Measurements from ENCODE around the gene EPHA10.

EPHA10 gene

DNA sequence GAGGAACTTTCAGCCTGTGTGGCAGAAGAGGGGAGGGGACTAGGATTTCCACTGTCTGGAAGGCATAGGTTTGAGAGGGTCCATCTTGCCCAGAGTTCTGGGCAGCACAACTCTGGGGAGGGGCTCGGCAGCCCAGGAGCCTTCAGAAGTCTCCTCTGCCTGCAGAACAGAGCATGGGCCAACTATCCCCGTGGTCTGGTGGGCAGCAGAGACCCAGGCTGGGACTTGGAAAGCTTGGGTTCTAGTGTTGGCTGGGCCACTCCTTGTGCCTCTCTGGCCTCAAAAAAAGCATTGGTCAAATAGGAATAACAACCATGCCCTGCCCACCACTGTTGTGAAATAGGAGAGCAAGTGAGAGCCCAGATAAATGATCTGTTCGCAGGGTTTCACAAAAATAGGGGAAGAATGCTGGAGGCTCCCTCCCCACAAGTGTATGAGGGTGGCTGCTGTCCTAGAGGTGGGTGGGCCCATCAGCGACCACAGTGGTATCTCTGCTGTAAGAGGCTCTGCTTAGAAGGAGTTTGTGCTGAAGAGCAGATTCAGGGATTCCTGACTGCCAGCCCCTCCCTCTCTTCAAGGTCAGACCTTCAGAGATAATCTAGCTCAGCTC lies 8.9 kb downstream of the EPHA10 start:
- no peak overlapping the region for H3K4me3 ChIP-seq
- TF ChIP-seq, protein P1, sequence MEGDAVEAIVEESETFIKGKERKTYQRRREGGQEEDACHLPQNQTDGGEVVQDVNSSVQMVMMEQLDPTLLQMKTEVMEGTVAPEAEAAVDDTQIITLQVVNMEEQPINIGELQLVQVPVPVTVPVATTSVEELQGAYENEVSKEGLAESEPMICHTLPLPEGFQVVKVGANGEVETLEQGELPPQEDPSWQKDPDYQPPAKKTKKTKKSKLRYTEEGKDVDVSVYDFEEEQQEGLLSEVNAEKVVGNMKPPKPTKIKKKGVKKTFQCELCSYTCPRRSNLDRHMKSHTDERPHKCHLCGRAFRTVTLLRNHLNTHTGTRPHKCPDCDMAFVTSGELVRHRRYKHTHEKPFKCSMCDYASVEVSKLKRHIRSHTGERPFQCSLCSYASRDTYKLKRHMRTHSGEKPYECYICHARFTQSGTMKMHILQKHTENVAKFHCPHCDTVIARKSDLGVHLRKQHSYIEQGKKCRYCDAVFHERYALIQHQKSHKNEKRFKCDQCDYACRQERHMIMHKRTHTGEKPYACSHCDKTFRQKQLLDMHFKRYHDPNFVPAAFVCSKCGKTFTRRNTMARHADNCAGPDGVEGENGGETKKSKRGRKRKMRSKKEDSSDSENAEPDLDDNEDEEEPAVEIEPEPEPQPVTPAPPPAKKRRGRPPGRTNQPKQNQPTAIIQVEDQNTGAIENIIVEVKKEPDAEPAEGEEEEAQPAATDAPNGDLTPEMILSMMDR (IDR thresholded peaks at IDR 0.05) = no peak
- no peak overlapping the region for H3K27ac ChIP-seq
- no peak for DNase-seq (ENCODE audit: low spot score)

DNA sequence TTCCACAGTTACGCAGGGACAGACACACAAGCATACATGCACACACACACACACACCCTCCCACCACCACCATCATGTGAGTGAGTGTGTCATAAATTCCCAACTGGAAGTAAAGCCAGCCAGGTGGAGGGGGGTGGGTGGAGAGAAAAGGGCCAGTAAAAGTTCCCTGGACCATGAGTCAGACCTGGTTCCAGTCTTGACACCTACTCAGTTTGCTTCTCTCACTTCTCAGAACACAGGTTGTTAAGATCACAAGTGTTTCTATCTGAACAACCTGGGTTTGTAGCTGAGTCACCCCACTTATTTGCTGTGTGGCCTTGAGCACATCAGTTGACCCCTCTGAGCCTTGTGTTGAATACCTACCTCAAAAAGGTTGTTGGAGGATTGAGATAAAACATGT lies 9.6 kb downstream of the EPHA10 start:
- H3K4me3 ChIP-seq = no peak overlapping the region
- TF ChIP-seq, protein P1 (IDR thresholded peaks at IDR 0.05) = no peak
- H3K27ac ChIP-seq = no peak overlapping the region
- no peak for DNase-seq (ENCODE audit: low spot score)

DNA sequence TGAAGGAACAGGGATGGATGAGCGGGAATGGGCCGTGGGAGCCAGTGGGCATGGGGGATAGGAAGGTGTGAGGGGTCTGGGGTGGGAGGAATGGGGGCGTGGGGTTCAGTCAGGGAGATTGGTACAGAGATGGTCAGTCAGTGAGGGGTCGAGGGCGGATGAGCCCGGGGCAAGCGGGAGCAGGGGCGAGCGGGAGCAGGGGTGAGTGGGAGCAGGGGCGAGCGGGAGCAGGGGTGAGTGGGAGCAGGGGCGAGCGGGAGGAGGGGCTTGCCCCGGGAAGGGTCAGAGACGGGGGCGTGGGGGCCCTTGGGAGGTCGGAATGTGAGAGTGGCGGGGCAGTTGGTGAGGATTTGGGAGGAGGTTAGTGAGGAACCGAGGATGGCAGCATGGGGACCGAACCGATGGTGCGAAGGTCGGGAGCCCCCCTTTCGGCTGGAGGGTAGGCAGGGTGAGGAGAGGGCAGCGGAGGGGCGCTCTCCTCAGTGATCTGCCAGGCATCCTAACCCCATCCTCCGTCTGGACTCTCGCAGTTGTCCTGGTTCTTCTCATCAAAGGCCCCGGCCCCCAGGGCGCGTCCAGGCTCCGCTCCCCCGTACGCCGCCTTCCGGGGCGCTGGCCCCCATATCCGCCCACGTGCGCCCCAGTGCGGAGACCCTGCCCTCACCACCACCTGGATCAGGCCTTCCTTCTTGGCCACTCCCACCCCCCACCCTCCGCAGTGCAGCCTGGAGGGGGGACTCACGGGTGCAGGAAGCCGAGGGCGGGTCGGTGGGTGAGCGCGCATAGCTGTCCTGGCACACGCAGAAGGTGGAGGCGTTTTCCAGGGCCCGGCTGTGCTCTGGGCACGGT lies 11.2 kb downstream of the EPHA10 start:
- no peak for DNase-seq (ENCODE audit: low spot score)
- Histone ChIP-seq H3K4me3 (peak overlapping the region; percentile 60), H3K27ac (no peak overlapping the region)
- TF ChIP-seq, protein P1 (IDR thresholded peaks at IDR 0.05) = no peak

DNA sequence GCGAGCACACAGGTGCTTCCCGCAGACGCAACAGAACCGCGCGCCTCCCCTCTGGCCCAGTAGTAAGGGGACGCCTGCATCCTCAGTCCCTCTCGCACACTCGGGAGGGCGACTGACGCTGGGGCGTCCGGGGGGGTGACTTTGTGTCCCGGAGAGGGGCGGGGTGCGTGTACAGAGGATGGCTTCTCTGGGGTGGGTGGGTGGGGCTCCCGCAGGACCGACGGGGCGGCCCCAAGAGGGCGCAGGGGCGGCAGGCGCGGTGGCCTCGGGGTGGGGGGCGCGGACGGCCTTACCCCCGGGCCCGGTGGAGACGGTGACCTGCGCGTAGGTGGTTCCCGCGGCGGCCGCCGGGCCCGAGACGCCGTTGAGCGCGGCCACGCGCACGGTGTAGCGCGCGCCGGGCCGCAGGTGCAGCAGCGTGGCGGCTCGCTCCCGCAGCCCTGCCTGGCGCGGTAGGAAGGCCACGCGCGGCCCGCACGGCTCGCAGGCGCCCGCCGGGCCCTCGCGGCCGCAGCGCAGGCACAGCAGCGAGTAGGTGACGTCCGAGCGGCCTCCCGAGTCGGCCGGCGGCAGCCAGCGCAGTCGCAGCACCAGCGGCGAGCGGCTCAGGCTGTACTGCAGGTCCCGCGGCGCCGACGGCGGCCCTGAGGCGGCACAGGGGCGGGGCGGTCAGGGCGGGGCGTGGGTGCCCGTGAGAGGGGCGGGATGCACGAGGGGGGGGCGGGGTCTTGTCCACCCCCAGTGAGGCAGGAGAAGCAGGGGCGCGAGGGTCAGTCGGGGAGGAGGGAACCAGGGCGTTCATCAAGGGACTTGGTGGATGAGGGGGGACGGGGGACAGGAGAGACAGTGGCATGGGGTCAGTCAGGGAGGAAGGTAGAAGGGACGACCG lies 12.1 kb downstream of the EPHA10 start:
- TF ChIP-seq, protein P1 (IDR thresholded peaks at IDR 0.05) = no peak
- Histone ChIP-seq H3K4me3 (peak overlapping the region; percentile 60), H3K27ac (no peak overlapping the region)
- DNase-seq (ENCODE audit: low spot score) = no peak

DNA sequence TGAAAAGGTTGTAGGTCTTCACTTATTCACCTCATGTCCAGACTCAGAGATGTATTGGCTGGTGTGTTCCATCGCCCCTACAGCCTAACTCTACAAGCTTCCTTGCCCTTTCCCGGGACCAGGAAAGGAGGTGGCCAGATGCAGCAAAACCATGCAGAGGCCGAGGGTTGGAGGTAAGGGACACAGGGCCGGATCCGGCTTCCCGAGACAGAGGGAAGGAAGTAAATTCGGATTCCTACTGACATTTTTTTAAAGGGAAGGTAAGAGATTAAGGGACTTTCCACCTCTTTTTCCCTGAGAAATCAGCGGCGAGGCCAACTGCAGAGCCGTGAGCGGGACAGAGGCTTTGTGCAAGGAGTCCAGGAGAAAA lies 12.7 kb downstream of the EPHA10 start:
- H3K4me3 ChIP-seq = peak overlapping the region; percentile 60
- TF ChIP-seq, protein P1 (IDR thresholded peaks at IDR 0.05) = no peak

DNA sequence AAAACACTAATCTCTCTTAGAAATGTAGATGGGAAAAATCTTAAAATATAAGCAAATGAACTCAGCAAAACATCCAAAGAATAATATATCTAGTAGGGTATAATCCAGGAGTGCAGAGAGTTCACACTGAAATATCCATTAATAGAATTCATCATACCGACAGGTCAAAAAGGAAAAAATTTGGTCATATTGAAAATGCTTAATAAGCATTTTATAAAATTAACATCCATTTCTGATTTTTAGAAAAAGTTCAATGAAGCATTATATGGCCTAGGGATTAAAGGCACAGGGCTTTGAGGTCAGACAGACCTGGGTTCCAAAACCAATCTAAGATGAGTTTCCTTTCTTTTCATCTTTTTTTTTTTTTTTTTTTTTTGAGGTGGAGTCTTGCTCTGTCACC lies 16.4 kb downstream of the EPHA10 start:
- TF ChIP-seq, protein P1 (IDR thresholded peaks at IDR 0.05) = no peak
- DNase-seq (ENCODE audit: low spot score) = no peak
- Histone ChIP-seq H3K4me3 (no peak overlapping the region), H3K27ac (no peak overlapping the region)

More for the DNA sequence above, 12.7 kb downstream of the EPHA10 start:
- H3K27ac ChIP-seq = no peak overlapping the region
- no peak for DNase-seq (ENCODE audit: low spot score)
